HCT116 (cell line): ENCODE data around the gene SELENOK. TPM values are rescaled to one million over a fixed set of nuclear protein-coding genes. Genes with fewer than 3 reads are reported as not detected.

Experiments used
- ATAC-seq: fragments of 200-7000 bp; cut with Tn5 transposase; 2 replicates; pipeline ENCODE4 v1.9.1; 2020; ENCODE audit warnings: mild to moderate bottlenecking, moderate library complexity
- Bru-seq: library from RNA; stranded (reverse); fragments of 400-500 nt; gene quantifications from one replicate; lab custom pipeline; 2021; lab: Mats Ljungman, UMichigan
- BruChase-seq, 2 experiments: library from RNA; stranded (reverse); fragments of 400-500 nt; gene quantifications; one replicate each; lab custom pipeline; 2021; lab: Mats Ljungman, UMichigan
- BruUV-seq: library from RNA; stranded (reverse); fragments of 400-500 nt; replicated peaks from 2 replicates; lab custom pipeline; 2021; lab: Mats Ljungman, UMichigan
- CTCF ChIA-PET: fragments of 300-600 bp; sonication (Branson Sonifier 250); formaldehyde crosslinking; loops from one replicate; lab custom pipeline; 2021; ENCODE audit warnings: antibody characterized with exemption; lab: Charles Lee
- POLR2A ChIA-PET: fragments of 300-600, 350-600 bp; sonication (Branson Sonifier 250); formaldehyde crosslinking; loops from one replicate; lab custom pipeline; 2021; ENCODE audit warnings: antibody characterized with exemption; lab: Charles Lee
- RAD21 ChIA-PET, 2 experiments: fragments of 300-600 bp; sonication (Branson Sonifier 250); formaldehyde crosslinking; loops; one replicate each; lab custom pipeline; 2023; ENCODE audit warnings: low total read pairs in 2 of 2; ENCODE audit not compliant: uncharacterized antibody in 2 of 2, unreplicated experiment in 2 of 2, low non-redundant PET in 1 of 2; lab: Charles Lee
- DNase-seq: peaks from one replicate; pipeline ENCODE4 v3.0.0-alpha.2; 2010; ENCODE audit warnings: low read depth, low spot score
- H2AFZ ChIP-seq: fragments of 200-600 bp; shearing (Covaris generic), sonication (generic); 2 replicates; pipeline ENCODE4 v1.6.1; 2017; ENCODE audit warnings: low read depth, mixed run types, mixed read lengths, antibody characterized with exemption, low read length; ENCODE audit not compliant: poor library complexity, severe bottlenecking
- H3K27ac ChIP-seq: 2 replicates; pipeline ENCODE4 v1.5.1; 2012; ENCODE audit warnings: low read depth, low read length
- H3K27me3 ChIP-seq: fragments of 200-600 bp; sonication (generic); 2 replicates; pipeline ENCODE4 v1.6.1; 2016; ENCODE audit warnings: mixed run types, low read length, mixed read lengths; ENCODE audit not compliant: insufficient read depth
- H3K36me3 ChIP-seq, 2 experiments: fragments of 200-500 bp in 1 of 2; fragments of 200-600 bp in 1 of 2; sonication (Bioruptor generic) in 1 of 2; sonication (generic) in 1 of 2; 2 replicates each; pipeline versions ENCODE4 v1.5.1 to v1.6.1; 2014 to 2016; ENCODE audit warnings: low read length in 2 of 2, inconsistent platforms in 1 of 2, mixed read lengths in 1 of 2, mixed run types in 1 of 2; ENCODE audit not compliant: insufficient read depth in 2 of 2, control insufficient read depth in 1 of 2
- H3K4me1 ChIP-seq, 2 experiments: fragments of 200-600 bp in 1 of 2; sonication (generic) in 1 of 2; 2 replicates each; pipeline versions ENCODE4 v1.5.1 to v1.6.1; 2012 to 2017; ENCODE audit warnings: low read length in 2 of 2, inconsistent platforms in 1 of 2, mild to moderate bottlenecking in 1 of 2, mixed read lengths in 1 of 2, mixed run types in 1 of 2, moderate library complexity in 1 of 2; ENCODE audit not compliant: insufficient read depth in 2 of 2, control insufficient read depth in 1 of 2
- H3K4me2 ChIP-seq: fragments of 200-600 bp; sonication (generic); 2 replicates; pipeline ENCODE4 v1.6.1; 2017; ENCODE audit warnings: mixed run types, low read length, mixed read lengths
- H3K4me3 ChIP-seq, 2 experiments: fragments of 200-600 bp in 1 of 2; sonication (generic) in 1 of 2; replicated peaks in 1 of 2; 2 replicates each; pipeline ENCODE4 v1.5.1; 2011 to 2016; ENCODE audit warnings: low read length in 2 of 2, control low read depth in 1 of 2, low read depth in 1 of 2, mild to moderate bottlenecking in 1 of 2, mixed read lengths in 1 of 2, mixed run types in 1 of 2
- H3K79me2 ChIP-seq: fragments of 200-600 bp; sonication (generic); 2 replicates; pipeline ENCODE4 v1.6.1; 2017; ENCODE audit warnings: mild to moderate bottlenecking, mixed run types, low read length, moderate library complexity, mixed read lengths; ENCODE audit not compliant: insufficient read depth
- H3K9ac ChIP-seq: fragments of 200-600 bp; sonication (generic); 2 replicates; pipeline ENCODE4 v1.6.1; 2016; ENCODE audit warnings: low read length, mixed read lengths
- H3K9me2 ChIP-seq: fragments of 200-600 bp; sonication (generic), shearing (Covaris generic); 2 replicates; pipeline ENCODE4 v1.6.1; 2017; ENCODE audit warnings: mixed run types, mild to moderate bottlenecking, moderate library complexity; ENCODE audit not compliant: insufficient read depth
- H3K9me3 ChIP-seq, 2 experiments: fragments of 200-500 bp in 1 of 2; fragments of 200-600 bp in 1 of 2; sonication (Bioruptor generic) in 1 of 2; sonication (generic) in 1 of 2; 2 replicates each; pipeline ENCODE4 v1.6.1; 2014 to 2017; ENCODE audit warnings: low read length in 2 of 2, mixed read lengths in 2 of 2, inconsistent platforms in 1 of 2, low read depth in 1 of 2, mild to moderate bottlenecking in 1 of 2, mixed run types in 1 of 2, moderate library complexity in 1 of 2; ENCODE audit not compliant: control insufficient read depth in 1 of 2, insufficient read depth in 1 of 2
- H4K20me1 ChIP-seq: fragments of 200-600 bp; sonication (generic), shearing (Covaris generic); 2 replicates; pipeline ENCODE4 v1.6.1; 2017; ENCODE audit warnings: mixed run types, mild to moderate bottlenecking, moderate library complexity; ENCODE audit not compliant: insufficient read depth
- ATF3 ChIP-seq: IDR thresholded peaks from 2 replicates; pipeline ENCODE4 v1.6.1; 2012
- CBX3 ChIP-seq: IDR thresholded peaks from 2 replicates; pipeline ENCODE4 v1.6.1; 2012; ENCODE audit warnings: low read depth
- EGR1 ChIP-seq: IDR thresholded peaks from 2 replicates; pipeline ENCODE4 v1.6.1; 2012; ENCODE audit warnings: low read depth
- ELF1 ChIP-seq: IDR thresholded peaks from 2 replicates; pipeline ENCODE4 v1.6.1; 2012; ENCODE audit warnings: low read depth, borderline replicate concordance
- MAX ChIP-seq: IDR thresholded peaks from 2 replicates; pipeline ENCODE4 v1.6.1; 2012
- POLR2A ChIP-seq: IDR thresholded peaks from 2 replicates; pipeline ENCODE4 v1.7.0; 2011; ENCODE audit warnings: borderline replicate concordance; ENCODE audit not compliant: insufficient read depth, insufficient read length; ENCODE audit errors: extremely low read depth
- POLR2AphosphoS5 ChIP-seq: IDR thresholded peaks from 2 replicates; pipeline ENCODE4 v1.6.1; 2011; ENCODE audit warnings: mild to moderate bottlenecking, low read depth, low read length, moderate library complexity
- SIN3A ChIP-seq: IDR thresholded peaks from 2 replicates; pipeline ENCODE4 v1.6.1; 2012; ENCODE audit warnings: low read depth
- SP1 ChIP-seq: IDR thresholded peaks from 2 replicates; pipeline ENCODE4 v1.6.1; 2012; ENCODE audit warnings: low read depth
- SRF ChIP-seq: IDR thresholded peaks from 2 replicates; pipeline ENCODE4 v1.6.1; 2012; ENCODE audit warnings: low read depth
- TCF7L2 ChIP-seq: IDR thresholded peaks from 2 replicates; pipeline ENCODE4 v1.7.0; 2011; ENCODE audit warnings: borderline replicate concordance, inconsistent platforms; ENCODE audit not compliant: insufficient read depth, insufficient read length; ENCODE audit errors: extremely low read depth
- YY1 ChIP-seq: IDR thresholded peaks from 2 replicates; pipeline ENCODE4 v1.6.1; 2011; ENCODE audit warnings: low read length, low read depth, moderate library complexity, mild to moderate bottlenecking; ENCODE audit not compliant: insufficient replicate concordance; ENCODE audit errors: extremely low read depth
- ZBTB33 ChIP-seq: IDR thresholded peaks from 2 replicates; pipeline ENCODE4 v1.6.1; 2011; ENCODE audit warnings: mild to moderate bottlenecking, low read length, moderate library complexity; ENCODE audit not compliant: insufficient replicate concordance; ENCODE audit errors: extremely low read depth
- ZNF274 ChIP-seq: fragments of 200-500 bp; sonication (Bioruptor generic); IDR thresholded peaks from 2 replicates; pipeline ENCODE4 v1.6.1; 2014; ENCODE audit warnings: mild to moderate bottlenecking, low read depth, low read length, inconsistent platforms
- intact Hi-C: fragments of 100-400 bp; cut with micrococcal nuclease; formaldehyde crosslinking; loops from 2 replicates; pipeline ENCODE4 v1.10.0; 2022
- long read RNA-seq: library from polyadenylated mRNA; unstranded; transcript quantifications from one replicate; pipeline ENCODE4 v2.0.0, GENCODE V29; 2021; ENCODE audit not compliant: unreplicated experiment
- polyA plus RNA-seq: library from polyadenylated mRNA; unstranded; fragments of >200 nt; gene quantifications from 2 replicates; pipeline ENCODE4 v1.2.1, GENCODE V29; 2012; ENCODE audit warnings: missing spikeins
- total RNA-seq: library from RNA; stranded (reverse); gene quantifications from one replicate; pipeline ENCODE4 v1.2.1, GENCODE V29; 2021; ENCODE audit not compliant: unreplicated experiment

Gene SELENOK
- 35.1 TPM for total RNA-seq
- 33.9 and 46.8 TPM in 2 replicates for polyA plus RNA-seq
- percentile 87 among the genes with signal in this experiment for Bru-seq, nascent RNA
- BruChase-seq, experiment 1, labeled RNA remaining after a 6-hour chase: percentile 89 among the genes with signal in this experiment
- percentile 75 among the genes with signal in this experiment for BruChase-seq, experiment 2, labeled RNA remaining after a 2-hour chase
- long read RNA-seq, transcript SELENOK-204 (5 exons, 1,633 nt): major isoform, 50 of 63 reads
- long read RNA-seq, partial matches to known transcripts: 10 of 63 reads
- long read RNA-seq, other reads (novel, unspliced or antisense): 3 of 63 reads

- intact Hi-C loops: loop anchor here (10.0 kb wide), 1 partner anchor 537 kb away; no protein-coding TSS in a partner anchor
- Histone ChIP-seq H3K27me3 (no peaks in the 10 kb centered on the region), H3K9me3 (no peaks in the 10 kb centered on the region), H2AFZ (no peak within 1 kb of the TSS), H3K79me2 (peaks cover 40% of the 10 kb centered on the region), H3K9ac (peak within 1 kb of the TSS; percentile 86), H3K4me2 (peak within 1 kb of the TSS; percentile 91), H3K36me3 (peaks cover 0 to 2% of the 10 kb centered on the region in 2 experiments; a peak in 1 of 4 replicates), H3K4me3 (peak within 1 kb of the TSS; percentile 85 to 95), H3K4me1 (peaks cover 10 to 20% of the 10 kb centered on the region in 2 experiments; a peak in 3 of 4 replicates), H3K9me2 (no peaks in the 10 kb centered on the region), H4K20me1 (no peaks in the 10 kb centered on the region), H3K27ac (peak within 1 kb of the TSS; percentile 58)
- DNase-seq (peak; percentile 99), ATAC-seq (peak; percentile 94)
- ChIA-PET POLR2A (interaction anchor here (1.1 to 1.4 kb wide), 3 partner anchors 9 to 47 kb away, joined by 3 to 6 read pairs (median 4); no protein-coding TSS in a partner anchor), RAD21 (no interaction called here), CTCF (interaction anchor here (1.1 kb wide), 1 partner anchor 50 kb away, joined by 3 read pairs; no protein-coding TSS in a partner anchor)
- TF ChIP-seq SRF (peak; percentile 88), POLR2AphosphoS5 (peak; percentile 83), SIN3A (peak; percentile 82), CBX3 (peak; percentile 78), YY1 (peak; percentile 87), ELF1 (peak; percentile 34; the same call in 1 of the 2 replicates), POLR2A (peak; percentile 85), TCF7L2 (peak; percentile 17), MAX (peak; percentile 80), ZNF274 (no peak), ZBTB33 (no peak), SP1 (peak; percentile 94), ATF3 (no peak), EGR1 (peak; percentile 89)
- no TSS peak for BruUV-seq
These were observed at the start of gene SELENOK for GRCh38 chr3:53891497-53892285. Gene SELENOK, minus strand, starts transcription at chr3:53891859.
